Stimulated activated CD4-positive, alpha-beta T cell treated with anti-CD3 and anti-CD28 coated beads, Interleukin-12 subunit alpha, Interleukin-12 subunit beta, amount 100 ng/mL, for 4 hours (primary cell): ENCODE results near the gene UTP4.

Experiments used
- DNase-seq: peaks from one replicate; pipeline ENCODE4 v3.0.0-alpha.2; 2020

Gene UTP4

DNA sequence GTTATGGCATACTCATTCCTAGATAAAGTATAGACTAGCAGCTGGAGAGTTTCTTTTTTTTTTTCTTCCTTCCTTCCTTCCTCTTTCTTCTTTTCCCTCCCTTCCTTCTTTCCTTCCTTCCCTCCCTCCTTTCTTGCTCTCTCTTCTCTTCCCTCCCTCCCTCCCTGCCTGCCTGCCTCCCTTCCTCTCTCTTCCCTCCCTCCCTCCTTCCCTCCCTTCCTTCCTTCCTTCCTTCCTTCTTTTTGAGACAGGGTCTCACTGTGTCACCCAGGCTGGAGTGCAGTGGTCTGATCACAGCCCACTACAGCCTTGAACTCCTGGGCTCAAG, 47.5 kb downstream of the UTP4 start:
- DNase-seq = no peak

DNA sequence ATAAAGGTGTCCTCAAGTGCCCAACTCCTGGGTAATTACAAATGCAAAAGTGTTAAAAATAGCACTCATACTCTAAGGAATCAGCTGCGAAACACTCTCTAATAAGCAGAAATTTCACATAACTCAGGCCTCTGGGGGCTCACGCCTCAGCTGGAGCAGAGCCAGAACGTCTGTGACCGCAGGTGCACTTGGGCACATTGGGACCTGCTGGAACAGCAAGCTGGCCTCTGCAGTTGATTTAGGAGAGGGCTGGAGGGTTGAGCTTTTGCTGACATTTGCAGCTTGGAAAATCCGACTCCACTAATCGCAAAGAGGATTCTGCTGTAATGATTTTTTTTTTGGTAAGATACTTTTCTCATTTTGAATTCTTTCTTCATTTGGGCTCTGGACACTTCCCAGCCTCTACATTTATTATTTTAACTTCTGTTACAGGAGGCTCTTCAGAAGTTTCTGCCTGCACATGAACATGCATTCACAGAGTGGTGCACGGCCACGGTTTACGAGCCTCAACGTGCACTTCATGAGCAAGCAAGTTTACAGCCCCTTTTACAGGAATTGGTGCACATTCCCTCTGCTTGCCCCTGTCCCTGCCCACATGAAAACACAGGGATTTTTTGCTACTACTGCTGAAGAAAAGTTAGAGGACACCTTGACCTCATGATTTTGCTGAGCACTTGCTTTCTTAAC, 50.4 kb downstream of the UTP4 start:
- no peak for DNase-seq

- peak; percentile 79 for DNase-seq
Observed at GRCh38 chr16:69186642-69187445, 54.4 kb downstream of the UTP4 start, which contains the start of gene SNTB2. TSS of gene SNTB2 (plus strand) at chr16:69187164. CDS start at chr16:69187167, 3 bp downstream.

DNA sequence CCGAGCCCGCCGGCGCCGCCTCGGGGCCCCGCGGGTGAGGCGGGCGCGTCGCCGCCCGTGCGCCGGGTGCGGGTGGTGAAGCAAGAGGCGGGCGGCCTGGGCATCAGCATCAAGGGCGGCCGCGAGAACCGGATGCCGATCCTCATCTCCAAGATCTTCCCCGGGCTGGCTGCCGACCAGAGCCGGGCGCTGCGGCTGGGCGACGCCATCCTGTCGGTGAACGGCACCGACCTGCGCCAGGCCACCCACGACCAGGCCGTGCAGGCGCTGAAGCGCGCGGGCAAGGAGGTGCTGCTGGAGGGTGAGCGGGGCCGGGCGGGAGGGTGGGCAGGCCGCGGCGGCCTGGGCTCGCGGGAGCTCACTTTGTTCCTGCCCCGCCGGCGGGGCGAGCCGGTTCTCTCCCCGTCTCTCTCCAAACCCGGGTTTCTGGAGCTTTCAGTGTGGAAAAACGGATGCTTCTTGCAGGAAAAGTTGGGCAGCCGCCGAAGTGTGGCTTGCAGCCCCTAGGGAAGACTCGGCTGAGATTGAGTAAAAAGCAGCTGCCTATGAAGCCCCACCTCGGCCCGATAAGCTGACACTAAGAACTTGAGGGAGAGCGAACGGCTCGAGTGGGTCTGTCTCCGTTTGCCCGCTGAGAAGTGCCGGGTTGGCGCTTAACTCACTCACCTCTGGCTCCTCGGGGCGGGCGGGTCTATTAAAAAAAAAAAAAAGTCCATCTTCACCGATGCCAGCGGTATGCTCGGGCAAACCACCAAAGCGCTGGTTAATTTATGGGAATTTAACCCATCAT, 55.2 kb downstream of the UTP4 start:
- DNase-seq = peak; percentile 40

- DNase-seq = no peak
Observed at GRCh38 chr16:69188236-69188549, 55.7 kb downstream of the UTP4 start.

DNA sequence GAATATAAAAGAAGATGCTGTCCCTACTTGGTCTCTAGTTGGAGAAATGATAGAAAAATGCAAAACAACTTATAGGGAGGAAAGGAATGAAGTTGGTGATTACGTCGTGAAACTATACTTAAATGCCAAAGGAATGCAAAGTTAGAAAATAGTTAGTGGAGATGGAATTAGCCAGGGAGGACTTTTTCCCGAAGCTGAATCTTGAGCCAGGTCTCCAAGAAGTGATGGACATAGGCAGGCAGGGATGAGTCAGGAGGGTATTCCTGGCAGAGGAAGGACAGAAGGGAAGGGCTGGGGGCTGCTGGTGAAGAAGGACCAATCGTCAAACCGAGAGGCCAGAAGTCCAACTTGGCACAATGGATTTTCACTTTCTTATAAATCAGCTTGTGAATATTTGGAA, 56.3 kb downstream of the UTP4 start:
- no peak for DNase-seq

GRCh38 chr16:69190046-69190588, 57.7 kb downstream of the UTP4 start:
- no peak for DNase-seq

DNA sequence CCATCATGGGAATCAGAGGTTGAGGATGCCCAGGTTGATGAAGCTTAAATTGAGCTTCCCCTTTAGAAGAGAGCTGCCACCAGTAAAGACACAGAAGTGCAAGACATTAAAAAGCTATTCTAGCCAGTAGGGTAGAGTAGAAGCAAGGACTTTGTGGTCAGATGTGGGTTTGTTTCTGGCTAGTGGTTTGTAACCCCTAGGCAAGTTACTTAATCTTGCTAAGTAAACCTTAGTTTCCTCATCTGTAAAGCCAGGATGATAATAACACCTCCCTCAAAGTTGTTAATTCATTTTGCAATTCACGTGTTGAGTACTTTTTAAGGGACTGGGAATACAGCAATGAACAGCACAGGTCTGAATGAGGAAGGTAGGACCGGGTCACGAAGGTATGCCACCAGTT, 58.1 kb downstream of the UTP4 start:
- DNase-seq = no peak

- DNase-seq = no peak
Observed at GRCh38 chr16:69191136-69191535, 58.7 kb downstream of the UTP4 start.

DNA sequence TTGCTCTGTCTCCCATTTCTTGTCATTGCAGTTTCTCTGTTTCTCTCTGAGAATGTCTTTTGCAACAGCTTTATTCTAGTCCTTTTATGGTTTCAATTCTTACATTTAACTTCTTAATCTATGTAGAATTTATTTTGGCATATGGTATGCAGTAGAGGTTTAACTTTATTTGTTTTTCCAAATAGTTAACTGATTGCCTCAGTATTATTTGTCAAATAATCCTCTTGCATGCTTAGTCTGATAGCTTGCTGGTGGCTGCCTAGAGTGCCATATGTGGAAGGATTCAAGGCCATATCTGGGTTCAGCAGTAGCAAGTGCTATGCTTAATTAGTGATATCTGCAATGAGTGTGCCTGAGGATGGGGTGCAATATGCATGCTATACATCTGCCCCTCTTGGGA, 61.4 kb downstream of the UTP4 start:
- no peak for DNase-seq

DNA sequence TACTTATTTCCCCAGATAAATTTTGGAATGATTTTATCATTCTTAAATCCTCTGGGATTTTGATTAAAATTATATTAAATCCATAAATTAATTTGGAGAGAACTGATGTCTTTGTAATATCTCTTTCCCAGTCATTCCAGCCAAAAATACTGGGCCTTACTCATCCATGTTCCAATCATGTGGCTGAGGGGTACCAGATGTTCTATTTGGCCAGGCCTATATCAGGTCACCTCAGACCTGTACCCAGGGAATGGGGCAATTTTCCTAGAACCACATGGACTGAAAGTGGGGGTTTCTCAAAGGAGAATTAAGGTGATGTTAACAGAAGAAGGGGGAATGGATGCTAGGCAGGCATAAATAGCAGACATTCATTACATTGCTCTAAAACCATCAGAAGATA, 62.0 kb downstream of the UTP4 start:
- no peak for DNase-seq

GRCh38 chr16:69195369-69196029, 63.0 kb downstream of the UTP4 start:
- DNase-seq = no peak

DNA sequence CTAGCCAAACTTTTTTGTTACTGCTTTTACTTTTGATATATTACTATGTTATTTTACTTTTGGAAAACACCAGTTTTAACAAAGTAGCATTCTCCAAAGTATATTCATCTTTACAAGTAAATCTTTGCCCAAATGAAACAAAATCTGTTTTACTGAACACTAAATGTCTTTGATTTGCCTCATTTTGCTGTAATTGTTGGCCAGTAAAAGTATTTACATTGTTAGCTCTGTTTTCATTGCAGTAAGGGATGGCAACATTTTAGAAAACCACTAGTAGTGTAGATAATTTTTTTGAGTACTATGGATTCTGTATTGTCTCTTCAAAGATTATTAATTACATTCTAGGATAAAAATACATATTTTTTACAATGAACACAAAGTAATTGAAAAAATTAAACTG, 65.1 kb downstream of the UTP4 start:
- DNase-seq = no peak

GRCh38 chr16:69199382-69199781, 66.9 kb downstream of the UTP4 start:
- no peak for DNase-seq

DNA sequence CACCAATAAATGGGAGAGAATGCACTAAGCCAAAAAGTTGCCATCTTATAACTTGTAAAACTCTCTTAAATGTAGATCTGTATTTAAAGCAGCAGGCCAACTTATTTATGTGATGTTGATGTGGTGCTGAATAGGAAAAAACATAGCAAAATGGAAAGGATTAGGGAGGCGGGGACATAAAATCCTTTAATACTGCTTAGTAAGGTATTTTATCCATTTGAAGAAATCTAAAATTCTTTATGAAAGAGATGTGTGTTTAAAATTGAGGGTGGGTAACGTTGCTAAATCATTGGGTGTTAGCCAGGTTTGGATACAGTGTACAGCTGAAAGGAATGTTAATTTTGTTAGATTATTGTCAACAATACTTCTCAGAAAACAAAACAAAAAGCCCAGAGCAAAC, 68.8 kb downstream of the UTP4 start:
- DNase-seq = no peak

DNA sequence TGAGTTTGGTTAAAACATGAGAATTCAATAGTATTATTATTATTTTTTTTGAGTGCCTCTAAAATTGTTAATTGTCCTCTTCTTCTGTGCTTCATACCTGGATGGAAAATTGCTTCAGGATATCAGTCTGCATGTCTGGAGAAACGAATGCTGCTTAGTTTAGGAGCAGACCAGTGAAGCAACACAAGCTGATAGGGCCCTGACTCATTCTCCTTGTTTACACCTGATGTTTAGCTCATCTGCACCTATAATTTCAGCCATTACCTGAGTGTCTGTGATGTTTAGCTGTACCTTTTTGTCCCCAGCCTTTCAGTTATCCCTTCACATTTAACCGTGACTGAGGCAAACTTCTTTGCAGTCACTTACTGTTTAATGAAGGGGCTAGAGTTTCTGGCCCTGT, 69.3 kb downstream of the UTP4 start:
- no peak for DNase-seq

GRCh38 chr16:69204172-69204571, 71.7 kb downstream of the UTP4 start:
- no peak for DNase-seq

DNA sequence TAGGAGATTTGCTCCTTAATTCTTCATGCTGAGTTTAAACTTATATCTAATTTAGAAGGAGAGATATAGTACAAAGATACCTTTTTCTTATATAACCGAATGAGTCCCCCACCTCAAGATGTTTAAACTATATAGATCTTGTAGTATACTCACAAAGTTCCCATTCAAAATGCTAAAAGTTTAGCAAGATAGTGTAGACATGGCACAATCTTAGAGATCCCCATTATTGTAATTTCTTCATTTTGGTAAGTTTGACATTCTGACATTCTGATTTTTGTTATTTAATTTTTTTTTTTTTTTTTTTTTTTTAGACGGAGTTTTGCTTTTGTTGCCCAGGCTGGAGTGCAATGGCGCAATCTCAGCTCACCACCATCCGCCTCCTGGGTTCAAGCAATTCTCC, 77.3 kb downstream of the UTP4 start:
- DNase-seq = no peak

DNA sequence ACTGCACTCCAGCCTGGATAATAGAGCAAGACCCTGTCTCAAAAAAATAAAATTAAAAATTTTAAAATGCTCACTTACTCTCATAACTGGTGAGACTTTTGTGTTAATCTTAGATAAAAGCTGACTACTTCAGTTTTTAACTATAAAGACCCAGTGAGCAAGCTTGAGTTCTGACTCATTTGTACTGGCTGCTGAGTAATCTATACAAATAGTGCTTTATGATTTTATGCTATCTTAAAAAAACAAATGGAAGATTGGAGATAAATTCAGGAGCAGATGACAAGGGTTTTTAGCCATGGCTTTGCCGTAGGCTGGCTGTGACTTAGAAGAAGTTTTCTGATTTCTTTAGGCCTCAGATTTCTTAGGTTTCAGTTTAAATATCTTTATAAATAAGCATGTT, 85.0 kb downstream of the UTP4 start:
- DNase-seq = no peak
